GM12892 (cell line): ENCODE measurements around the gene ZSWIM6.
A peak's percentile ranks its signal among the peaks of the same experiment; 100 is the strongest.

Experiments used
- DNase-seq: peaks from one replicate; pipeline ENCODE4 v3.0.0; 2011; ENCODE audit not compliant: insufficient read length
- FAIRE-seq: peaks from 2 replicates; lab custom pipeline; 2011; peaks lifted over from hg19 to GRCh38; lab: Jason Lieb, UNC
- POLR2A ChIP-seq: IDR thresholded peaks from 2 replicates; pipeline ENCODE4 v1.6.1; 2011; ENCODE audit warnings: low read depth, low read length, control low read depth
- POLR2AphosphoS5 ChIP-seq: IDR thresholded peaks from 2 replicates; pipeline ENCODE4 v1.6.1; 2011; ENCODE audit warnings: low read depth, low read length, control low read depth
- TAF1 ChIP-seq: IDR thresholded peaks from 2 replicates; pipeline ENCODE4 v1.6.1; 2011; ENCODE audit warnings: low read depth, mild to moderate bottlenecking, control low read depth, low read length, borderline replicate concordance

ZSWIM6 gene

DNA sequence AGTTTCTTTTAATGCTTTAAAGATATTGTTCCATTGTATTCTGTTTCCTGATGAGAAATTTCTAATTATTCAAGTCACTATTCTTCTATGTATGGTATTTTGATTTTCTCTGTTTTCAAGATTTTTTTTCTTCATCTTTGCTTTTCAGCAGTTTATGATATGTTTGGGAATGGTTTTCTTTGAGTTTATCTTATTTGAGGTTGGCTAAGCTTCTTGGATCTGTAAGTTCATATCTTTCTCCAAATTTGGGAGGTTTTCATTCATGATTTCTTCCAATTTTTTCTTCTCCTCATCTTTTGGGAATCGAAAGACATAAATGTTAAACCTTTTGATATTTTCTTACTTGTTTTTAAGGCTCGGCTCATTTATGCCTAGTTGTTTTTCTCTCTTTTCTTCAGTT, 184.9 kb downstream of the ZSWIM6 start:
- no peak for TF ChIP-seq POLR2AphosphoS5
- no peak for TF ChIP-seq TAF1
- no peak for TF ChIP-seq POLR2A
- FAIRE-seq (no peak), DNase-seq (no peak)

DNA sequence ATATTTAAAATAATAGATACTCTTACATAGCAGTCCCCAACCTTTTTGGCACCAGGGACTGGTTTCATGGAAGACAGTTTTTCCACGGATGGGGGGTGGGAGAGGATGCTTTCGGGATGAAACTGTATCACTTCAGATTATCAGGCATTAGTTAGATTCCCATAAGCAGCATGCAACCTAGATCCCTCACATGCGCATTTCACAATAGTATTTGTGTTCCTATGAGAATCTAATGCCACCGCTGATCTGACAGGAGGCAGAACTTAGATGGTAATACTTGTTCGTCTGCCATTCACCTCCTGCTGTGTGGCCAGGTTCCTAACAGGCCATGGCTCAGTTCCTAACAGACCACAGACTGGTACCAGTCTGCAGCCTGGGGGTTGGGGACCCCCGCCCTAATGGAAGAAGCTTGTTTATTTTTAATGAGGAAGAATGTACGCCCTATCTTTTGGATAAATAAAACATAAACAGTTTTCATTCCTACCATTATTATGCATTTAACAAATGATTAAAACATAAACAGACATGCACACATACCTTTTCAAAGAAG, 187.7 kb downstream of the ZSWIM6 start:
- DNase-seq (no peak), FAIRE-seq (no peak)
- TF ChIP-seq POLR2A (no peak), POLR2AphosphoS5 (no peak), TAF1 (no peak)

DNA sequence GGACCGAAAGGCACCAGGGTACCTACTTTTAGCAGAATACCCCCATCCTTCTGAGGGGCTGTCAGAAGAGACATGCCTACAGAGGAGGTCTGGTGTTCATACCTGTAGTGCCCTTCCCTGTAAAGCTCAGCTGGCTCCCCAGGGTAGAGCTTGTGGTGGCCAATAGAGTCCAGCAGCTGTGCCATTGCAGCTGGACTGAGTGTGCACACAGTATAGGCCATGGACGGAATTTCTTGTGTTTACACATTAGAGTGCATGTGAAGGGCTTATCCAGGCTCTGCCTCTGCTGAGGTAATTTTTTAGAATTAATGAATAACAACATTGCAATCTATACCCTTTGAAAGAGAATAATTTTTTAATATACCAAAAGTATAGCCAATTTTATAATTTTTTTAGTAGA, 191.0 kb downstream of the ZSWIM6 start:
- FAIRE-seq, result no peak
- TF ChIP-seq POLR2A (no peak), TAF1 (no peak), POLR2AphosphoS5 (no peak)
- DNase-seq, result no peak

DNA sequence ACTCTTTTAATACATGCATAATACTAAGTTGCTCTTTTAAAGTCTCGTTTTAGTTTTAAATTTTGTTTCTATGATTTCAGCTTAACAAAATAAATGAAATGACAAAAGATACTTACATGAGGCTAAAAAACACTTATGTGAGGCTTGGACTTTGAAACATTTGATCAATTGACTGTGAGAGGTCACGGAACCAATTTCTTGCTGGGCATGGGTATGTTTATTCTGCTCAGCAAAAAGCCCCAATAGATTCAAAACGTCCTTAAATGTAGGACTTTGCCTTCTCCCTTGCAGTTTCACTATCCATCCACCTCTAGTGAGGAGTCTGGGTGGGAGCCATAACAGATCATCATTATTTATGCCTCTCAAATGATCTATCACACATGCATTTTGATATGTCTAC, 191.9 kb downstream of the ZSWIM6 start:
- FAIRE-seq, result no peak
- TF ChIP-seq POLR2A, result no peak
- TF ChIP-seq TAF1, result no peak
- TF ChIP-seq POLR2AphosphoS5, result no peak
- DNase-seq, result no peak

DNA sequence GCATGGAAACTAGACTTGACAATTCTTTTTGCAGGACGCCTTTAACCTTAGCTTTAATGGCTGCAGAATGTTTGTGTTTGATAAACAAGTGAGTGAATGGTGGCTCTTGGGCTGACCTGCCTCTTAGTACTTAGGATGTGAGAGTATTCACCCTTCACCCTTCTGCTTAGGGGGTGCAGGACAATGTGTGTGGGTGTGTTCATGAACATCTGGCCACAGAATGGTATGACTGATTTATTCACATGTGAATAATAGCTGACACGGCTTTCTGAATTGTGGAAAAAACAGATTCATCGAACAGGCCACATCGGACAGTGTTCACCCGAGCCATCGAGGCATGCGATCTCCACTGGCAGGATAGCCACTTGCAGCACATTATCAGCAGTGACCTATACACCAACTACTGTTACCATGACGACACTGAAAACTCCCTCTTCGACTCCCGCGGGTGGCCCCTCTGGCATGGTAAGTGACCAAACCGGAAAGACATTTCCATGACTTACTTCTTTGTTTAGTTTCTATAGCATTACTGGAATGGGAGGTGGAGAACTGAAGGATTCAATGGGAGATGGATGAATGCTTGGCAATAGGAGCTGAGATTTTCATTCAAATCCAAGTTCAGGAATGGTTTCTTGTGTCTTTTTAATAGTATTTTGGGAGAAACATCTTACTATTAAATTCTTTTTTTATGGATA, 193.6 kb downstream of the ZSWIM6 start:
- DNase-seq (no peak), FAIRE-seq (no peak)
- TF ChIP-seq TAF1 (no peak), POLR2A (no peak), POLR2AphosphoS5 (no peak)

DNA sequence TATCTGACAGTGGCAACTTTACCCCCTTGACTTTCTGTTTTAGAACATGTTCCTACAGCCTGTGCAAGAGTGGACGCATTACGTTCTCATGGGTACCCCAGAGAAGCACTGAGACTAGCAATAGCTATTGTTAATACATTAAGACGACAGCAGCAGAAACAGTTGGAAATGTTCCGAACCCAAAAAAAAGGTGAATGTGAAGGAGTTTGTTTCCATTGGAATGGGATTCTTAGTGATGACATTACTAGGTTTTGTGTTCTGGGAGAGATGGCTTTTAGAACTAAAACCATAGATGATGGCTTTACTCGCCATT, 194.1 kb downstream of the ZSWIM6 start:
- FAIRE-seq (no peak), DNase-seq (no peak)
- TF ChIP-seq POLR2A (no peak), TAF1 (no peak), POLR2AphosphoS5 (no peak)

DNA sequence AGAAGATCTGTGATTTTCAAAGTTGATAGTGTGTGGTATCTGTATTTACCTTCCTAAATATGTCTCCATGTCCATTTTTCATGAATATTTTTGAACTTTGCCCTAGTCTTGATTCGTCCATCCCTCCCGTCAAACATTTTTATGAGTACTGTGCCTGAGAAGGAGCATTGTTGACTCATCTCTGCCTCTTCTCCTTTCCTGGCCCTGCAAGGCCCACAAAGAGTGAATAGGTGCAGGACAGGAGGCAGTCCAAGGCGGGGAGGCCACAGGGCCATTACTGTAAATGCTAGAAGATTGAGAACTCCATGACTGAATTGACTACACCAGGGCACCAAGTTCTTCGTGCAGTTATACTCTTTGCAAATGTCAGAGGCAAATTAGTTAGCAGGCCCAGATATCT, 200.9 kb downstream of the ZSWIM6 start:
- no peak for DNase-seq
- FAIRE-seq, result no peak
- TF ChIP-seq POLR2AphosphoS5, result no peak
- no peak for TF ChIP-seq POLR2A
- TF ChIP-seq TAF1, result no peak

DNA sequence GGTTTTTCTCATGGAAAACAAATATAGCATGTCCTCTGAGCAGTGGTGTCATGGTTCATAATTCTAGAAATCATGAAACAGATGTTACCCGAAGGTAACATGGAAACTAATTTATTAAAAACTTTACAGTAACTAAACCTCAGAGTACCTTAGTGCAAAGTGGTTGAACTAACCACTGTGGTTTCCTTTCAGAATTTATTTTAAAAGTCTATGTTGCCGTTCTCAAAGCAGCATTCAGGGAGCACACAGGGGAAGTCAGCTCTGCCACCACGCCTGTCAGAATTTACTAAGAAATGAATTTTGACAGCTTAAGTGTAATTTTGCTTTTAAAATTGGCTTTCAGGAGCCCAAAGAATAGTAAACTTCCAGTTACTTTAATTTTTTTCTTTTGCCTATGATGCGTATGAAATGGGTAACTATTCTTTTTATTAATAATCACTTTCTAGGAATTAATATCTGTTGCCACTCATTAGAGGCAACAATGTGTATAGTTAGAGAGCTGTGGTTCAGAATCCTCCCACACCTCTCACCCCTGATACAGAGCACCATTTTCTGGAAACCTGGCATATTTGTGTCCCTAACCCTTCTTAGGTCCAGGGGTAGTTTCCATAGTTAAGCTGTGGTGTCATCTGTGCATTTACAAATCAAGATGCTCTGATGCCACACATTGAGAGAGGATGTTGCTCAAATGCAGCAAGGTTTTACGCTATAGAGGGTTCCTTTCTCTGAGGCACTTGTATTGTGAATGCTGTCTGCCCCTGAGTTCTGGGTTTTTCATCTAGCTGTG, 202.6 kb downstream of the ZSWIM6 start:
- DNase-seq (no peak), FAIRE-seq (peak; percentile 17)
- TF ChIP-seq POLR2A (no peak), POLR2AphosphoS5 (no peak)

DNA sequence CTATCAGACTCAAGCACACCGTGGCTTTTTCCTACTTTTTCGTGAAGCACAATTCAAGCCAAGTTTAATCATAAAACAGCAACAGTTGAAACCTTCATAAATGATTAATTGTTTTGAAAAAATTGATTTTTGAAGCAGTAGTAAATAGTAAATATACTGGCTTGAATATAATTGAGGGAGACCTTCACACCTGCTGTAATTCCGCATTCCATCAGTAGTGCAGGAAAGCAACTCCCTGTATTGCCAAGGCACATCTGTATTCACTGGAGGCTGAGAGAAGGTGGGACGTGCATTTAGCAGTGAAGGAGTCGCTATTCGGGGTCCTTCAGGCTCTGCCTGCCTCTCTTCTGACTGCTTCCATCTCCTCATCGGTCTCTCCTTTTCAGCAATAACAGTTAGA, 203.8 kb downstream of the ZSWIM6 start:
- no peak for TF ChIP-seq POLR2AphosphoS5
- no peak for TF ChIP-seq POLR2A
- no peak for TF ChIP-seq TAF1
- DNase-seq, result no peak
- no peak for FAIRE-seq

DNA sequence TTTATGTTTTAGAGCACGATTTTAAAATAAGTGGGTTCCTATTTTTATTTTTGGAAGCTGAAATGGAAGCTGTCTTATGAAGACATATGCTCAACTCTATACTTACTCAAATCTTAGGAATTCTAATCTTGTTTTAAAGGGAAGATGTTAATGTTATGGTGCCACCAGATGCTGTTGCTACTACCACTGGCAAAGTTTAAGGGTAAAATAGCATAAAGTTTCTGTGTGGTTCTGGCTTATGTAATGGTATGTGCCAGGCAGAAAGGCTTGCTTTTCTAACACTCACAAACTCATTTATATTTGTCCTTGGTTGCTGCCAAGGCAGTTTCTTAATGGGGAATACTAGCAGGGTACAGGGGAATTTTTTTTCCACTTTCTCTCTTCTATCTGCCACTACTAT, 204.9 kb downstream of the ZSWIM6 start:
- TF ChIP-seq POLR2AphosphoS5, result no peak
- TF ChIP-seq TAF1, result no peak
- TF ChIP-seq POLR2A, result no peak
- DNase-seq (no peak), FAIRE-seq (no peak)

DNA sequence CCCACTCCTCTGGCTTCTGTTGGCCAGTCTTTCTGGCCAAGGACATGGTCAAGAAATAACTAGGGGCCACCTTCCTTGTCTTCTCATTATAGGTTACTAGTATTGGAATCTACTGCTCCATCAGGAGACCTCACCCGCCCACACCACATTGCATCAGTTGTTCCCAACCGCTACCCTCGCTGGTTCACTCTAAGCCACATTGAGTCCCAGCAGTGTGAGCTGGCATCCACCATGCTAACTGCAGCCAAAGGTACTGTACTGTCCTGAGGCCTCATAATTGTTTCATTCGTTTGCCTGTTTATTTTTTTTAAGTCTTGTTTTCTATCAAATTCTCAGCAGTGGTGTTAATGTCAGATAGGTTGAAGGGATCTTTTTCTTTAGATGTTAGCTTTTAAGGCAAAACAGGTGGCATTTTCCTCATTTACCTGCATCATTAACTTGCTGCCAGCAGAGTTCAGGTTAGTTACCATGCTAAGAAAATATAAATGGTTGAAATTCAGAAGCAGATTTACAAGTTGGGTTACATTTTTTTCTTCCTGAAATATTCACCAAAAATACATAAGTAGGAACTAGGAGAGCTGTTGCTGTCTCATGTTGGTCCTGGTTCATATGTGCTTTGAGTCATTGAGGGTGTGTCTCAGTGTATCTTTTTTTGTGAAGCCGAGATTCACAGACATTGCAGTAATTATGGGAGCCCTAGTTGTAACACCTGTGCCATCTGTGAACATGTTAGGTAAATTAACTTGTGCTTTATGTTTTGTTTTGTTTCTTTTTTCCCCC, 206.9 kb downstream of the ZSWIM6 start:
- peak; percentile 24 for FAIRE-seq
- DNase-seq, result no peak
- TF ChIP-seq POLR2A, result no peak
- TF ChIP-seq TAF1, result no peak
- no peak for TF ChIP-seq POLR2AphosphoS5
